ENCODE measurements around the gene GLIS2.
"Not testable (repeated sequence)": the region's sequence is repeated elsewhere in the genome, so short reads cannot be mapped to it uniquely, and the experiment has no call there.

GLIS2 gene

DNA sequence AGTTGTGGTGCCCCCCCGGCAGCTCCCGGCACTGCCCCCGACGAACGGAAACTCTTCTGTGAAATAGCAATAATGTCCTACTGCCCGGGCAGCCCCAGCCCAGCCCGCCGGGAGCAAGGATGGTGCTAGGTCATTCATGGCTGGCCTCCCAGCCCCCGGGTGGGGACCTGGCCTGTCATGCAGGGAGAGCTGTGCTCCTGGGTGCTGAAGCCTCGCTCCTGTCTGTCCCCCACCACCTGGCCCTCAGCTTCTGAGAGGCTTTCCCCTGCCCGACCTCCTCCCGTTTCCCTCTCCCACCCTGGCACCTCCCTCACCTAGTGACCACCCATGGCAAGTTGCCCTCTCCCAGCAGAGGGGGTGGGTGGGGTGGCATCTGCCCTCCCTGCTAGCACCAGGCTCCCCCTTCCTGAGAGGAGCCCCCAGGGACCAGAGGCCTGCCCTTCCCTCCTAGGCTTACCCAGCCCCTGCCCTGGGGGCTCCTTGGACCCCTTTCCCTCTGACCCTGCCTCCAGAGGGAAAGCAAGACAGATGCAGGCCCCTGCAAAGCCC is 21.7 kb downstream of the GLIS2 start:
- FAIRE-seq = no peak

DNA sequence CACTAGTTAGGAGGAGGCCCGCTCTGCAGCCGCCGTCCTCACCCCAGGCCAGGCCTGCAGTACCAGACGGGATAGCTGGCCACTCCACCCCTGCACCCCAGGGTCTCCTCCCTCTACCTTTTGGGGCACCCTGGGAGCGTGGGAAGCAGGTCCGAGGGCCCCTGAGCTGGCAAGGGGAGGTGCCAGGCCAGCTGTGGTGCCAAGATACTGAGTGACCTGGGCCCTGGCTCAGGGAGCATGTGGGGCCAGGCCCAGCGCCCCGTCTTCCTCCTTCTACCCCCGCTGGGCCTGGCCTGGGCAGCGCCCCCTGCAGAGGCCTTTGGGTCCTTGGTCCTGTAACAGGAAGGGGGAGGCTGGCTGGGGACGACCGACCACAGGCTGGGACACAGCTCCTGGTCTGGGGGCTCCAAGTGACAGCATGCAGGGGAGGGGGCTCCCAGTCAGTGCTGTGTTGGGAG is 22.3 kb downstream of the GLIS2 start:
- FAIRE-seq = no peak

DNA sequence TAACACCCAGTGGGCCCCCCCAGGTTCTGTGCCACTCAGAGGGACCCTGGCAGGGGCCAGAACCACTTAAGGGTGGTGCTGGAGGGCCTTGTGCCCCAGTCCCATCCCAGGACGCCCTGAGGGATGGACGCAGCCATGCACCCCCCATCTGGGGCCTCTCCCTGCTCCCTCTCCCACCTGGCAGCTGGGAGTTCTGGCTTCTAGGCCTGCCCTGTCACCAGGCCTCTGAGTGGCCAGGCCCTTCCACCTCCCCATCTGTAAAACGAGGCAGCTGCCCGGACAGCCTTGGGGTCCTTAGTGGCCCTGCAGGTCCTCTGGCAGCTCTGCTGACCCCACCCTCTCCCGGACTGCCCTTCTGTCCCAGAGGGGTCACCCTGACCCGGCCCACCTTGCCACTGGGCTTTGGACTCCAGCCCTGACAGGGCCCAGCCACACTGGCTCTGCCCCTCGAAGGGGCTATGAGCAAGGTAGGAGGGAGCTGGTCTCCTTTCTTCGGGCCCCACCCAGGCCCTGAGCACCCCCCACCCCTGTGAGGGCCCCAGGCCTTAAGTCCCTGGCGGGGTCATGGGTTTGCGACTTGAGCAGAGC is 22.9 kb downstream of the GLIS2 start:
- no peak for FAIRE-seq

DNA sequence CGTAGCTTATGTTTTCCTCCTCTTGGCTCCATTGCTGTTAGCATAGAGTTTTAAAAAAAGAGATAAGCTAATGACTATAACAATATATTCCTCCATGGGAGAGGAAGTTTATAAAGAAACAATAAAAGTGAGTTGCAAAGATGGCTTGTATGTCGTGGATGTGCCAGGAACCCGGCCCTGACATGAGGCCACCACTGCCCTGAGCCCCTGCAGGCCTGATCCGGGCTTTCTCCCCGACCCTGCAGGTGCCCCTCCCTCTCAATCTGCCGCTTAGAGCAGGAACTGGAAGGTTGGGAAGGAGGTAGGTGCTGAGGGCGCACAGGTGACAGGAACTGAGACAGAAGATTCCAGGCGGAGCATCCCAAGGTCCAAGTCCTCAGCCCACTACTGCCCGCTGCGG is 23.6 kb downstream of the GLIS2 start:
- no peak for FAIRE-seq

- no peak for FAIRE-seq
Observed at GRCh38 chr16:4339909-4340308, 24.0 kb downstream of the GLIS2 start.

DNA sequence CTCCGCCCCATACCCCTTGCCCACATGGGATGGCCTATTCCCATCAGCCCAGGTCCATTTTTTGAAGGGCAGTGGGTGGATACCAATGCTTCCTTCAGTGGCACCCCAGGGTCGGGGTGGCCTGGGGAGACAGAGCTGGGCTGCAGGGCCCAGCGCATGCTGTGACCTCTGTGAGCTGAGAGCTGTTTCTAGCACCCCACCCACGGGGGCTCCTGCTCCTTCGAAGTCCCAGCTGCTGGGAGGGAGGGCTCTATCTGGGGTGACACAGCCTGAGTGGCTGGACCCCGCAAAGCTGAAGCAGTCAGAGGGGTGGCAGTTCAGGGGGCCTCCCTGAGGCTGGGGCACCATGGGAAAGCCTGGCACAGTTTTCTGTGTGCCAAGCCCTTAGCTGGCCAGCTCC is 24.6 kb downstream of the GLIS2 start:
- no peak for FAIRE-seq

DNA sequence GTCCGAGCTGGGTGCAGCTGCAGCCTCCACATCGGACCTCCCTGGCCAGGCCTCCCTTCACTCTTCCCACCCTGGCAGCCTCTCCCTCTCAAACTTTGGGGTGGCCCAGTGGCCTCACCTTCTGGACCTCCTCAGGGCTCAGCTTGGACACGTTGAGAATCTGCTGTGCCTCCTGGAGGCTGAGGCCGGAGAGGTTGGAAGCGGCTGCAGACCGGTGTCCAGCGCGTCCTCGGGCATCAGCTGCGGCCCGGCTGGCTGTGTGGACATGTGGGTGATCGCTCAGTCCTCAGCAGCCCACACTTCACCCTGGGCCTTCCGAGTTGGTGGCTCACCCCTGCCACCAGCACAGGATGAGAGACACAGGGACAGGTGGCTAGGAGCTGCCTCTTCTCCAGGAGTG is 25.4 kb downstream of the GLIS2 start:
- FAIRE-seq = no peak

DNA sequence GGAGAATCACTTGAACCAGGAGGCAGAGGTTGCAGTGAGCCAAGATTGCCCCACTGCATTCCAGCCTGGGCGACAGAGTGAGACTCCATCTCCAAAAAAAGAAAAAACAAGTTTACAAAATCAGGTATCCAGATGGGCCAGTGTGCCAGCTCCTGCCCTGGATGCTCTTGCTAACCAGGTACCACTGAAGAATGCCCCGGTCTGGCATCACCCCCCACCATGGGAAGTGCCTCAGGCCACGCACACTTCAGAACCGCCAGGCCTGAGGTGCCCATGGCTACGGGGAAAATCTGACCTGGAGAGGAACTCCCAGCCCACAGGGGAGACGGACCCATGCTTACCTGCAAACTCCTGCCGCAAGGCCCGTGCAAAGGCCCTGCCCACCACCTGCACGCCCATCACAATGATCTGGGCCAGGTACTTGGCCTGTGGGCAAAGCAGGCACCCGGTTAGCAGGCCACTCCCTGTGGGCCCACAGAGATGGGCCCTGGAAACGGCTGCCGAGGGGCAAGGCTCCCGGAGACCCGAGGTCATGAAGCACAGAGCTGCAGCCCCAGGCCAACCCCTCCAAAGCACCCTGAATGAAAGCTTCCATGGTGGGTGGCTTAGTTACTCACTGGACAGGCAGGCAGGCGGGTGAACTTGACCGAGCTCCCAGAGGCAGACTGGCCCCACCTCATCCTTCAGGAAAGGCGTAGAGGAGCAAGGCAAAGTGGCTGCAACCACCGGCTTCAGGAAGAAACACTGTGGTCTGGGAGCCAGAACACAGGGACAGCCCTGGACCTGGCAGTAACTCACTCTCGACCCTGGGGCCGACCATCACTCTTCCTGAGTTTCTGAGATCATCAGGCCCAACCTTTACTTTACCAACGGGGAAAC is 27.2 kb downstream of the GLIS2 start:
- FAIRE-seq = no peak

DNA sequence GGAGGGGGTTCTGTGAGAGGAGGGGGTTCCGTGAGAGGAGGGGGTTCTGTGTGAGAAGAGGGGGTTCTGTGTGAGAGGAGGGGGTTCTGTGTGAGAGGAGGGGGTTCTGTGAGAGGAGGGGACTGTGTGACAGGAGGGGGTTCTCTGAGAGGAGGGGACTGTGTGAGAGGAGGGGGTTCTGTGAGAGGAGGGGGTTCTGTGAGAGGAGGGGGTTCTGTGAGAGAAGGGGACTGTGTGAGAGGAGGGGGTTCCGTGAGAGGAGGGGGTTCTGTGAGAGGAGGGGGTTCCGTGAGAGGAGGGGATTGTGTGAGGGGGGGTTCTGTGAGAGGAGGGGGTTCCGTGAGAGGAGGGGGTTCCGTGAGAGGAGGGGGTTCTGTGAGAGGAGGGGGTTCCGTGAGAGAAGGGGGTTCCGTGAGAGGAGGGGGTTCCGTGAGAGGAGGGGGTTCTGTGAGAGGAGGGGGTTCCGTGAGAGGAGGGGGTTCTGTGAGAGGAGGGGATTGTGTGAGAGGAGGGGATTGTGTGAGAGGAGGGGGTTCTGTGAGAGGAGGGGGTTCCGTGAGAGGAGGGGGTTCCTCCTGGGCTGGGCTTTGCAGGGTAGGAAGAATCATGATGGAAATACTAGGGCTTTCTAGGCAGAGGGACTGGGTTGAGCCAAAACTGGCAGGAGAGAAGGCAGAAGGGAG is 28.6 kb downstream of the GLIS2 start:
- not testable (repeated sequence) for FAIRE-seq

DNA sequence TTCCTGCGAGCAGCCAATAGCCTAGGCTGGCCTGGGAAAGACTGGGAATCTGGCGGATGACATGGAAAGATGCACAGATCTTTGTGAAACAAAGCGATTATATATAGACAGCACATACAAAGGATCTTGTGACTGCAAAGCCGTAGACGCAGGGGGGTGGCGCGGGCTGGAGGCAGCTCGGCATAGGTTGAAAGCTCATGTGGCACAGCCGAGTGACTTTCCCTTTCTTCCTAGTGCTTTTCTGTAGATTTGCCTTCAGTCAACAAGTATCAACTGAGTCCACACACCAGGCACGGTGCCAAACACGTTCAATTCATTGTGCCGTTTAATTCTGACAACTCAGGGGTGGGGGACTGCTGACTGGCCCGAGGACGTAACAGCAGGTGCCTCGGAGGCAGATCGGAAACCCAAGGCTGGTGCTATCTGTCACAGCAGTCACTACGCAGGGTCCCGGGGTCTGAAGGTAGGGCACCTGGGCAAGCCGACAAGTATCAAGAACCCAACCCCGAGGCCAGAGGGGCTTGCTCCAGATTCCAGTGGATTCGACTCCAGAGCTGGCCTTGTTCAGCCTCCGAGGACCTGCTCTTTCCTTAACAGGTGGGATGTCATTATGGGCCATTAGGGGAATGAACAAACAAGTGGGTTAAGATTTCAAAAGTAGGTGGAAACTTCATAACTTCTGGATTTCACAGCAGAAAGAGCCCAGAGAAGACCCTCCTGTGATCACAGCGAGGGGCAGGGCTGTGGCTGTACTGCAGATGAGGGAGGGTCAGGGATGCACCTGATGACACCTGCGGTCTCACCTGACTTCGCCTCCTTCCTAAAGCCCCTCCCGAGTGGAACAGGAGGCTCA is 29.3 kb downstream of the GLIS2 start:
- FAIRE-seq = no peak

DNA sequence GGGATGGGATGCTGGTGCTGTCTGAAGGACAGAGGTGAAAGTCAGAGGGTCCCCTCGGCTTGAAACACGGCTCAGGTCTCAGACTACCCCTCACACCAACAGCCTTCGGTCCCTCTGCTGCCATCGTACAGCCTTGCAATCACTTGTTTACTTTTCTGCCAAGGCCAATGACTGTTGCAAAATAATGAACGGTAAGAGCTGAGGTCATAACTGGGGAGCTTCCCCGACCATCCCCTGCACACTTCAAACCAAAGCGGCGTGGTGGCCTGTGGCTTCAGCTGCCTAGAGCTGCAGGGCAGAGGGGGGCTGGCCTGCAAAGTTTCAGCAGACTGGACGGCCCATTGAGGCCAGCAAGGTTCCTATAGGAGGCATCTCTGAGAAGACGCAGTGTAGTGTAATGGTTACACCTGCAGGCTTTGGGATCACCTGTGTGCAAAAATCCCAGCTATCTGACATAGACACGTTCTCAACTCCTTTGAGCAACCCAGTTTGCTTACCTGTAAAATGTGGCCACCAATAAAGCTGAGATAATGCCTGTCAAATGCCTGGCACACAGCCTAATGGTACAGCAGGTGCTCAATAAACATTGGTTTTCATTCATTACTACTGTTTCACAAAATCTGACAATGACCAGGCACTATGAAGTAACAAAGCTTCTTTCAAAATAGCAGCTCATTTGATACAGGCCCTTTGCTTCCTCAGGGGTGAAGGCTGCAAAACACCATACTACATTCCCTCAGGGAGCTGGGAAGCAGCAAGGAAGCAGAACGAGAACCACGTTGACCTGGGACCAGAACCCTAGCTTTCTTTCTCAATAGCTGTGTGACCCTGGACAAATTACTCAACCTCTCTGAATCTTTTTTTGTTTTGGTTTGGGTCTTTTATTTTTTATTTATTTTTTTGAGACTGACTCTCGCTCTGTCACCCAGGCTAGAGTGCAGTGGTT is 30.2 kb downstream of the GLIS2 start:
- FAIRE-seq = no peak

- no peak for FAIRE-seq
Observed at GRCh38 chr16:4347010-4347409, 31.1 kb downstream of the GLIS2 start.

GRCh38 chr16:4347765-4348509 is 32.1 kb downstream of the GLIS2 start:
- no peak for FAIRE-seq

DNA sequence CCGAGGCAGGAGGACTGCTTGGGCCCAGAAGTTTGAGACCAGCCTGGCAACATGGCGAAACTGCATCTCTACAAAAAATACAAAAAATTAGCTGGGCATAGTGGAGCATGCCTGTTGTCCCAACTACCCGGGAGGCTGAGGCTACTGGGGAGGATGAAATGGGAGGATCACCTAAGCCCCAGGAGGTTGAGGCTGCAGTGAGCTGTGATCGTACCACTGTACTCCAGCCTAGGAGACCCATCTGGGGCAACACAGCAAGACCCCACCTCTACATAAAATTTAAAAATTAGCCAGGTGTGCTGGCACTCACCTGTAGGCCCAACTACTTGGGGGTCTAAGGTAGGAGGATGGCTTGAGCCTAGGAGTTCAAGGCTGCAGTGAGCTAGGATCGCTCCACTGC is 33.5 kb downstream of the GLIS2 start:
- FAIRE-seq = no peak

- FAIRE-seq = no peak
Observed at GRCh38 chr16:4350365-4350786, 34.5 kb downstream of the GLIS2 start.

DNA sequence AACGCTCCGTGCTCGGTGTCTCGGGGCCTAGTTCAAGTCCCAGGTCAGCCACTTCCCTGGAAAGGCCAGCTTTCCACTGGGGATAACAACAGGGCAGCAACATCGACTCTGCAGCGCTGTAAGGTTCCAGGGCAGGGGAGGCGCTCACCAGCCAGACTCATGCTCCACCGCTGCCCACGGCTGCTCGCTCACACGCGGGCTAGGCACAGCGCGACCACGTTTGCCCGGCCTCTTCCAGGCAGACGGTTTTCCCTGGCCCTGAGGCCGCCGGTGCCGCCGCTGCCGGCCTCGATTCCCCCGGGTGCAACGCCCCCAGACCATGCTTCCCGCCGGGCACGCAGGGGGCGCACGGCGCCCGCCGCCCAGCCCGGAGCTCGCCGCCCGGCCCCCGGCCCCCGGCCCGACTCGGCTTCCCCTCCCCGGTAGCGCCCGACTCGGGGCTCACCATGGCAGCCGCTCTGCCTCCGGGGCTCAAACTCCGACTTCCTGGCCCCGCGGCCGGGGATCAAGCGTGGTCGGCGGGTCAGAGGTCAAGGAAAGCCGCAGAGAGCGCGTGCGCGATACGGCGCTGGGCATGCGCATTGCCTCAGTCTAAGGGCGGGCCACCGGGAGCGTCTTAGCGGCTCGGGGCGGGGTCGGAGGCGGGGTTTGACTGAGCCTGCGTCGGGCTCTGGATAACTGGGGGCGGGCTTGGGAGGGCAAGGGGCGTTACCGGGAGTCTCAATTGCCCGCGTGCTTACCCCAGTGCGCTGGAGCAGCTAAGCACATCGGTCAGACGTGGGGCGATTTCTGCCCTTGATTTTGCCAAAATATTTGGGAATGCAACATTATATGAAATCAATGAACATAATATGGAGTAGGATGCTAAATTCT is 35.2 kb downstream of the GLIS2 start, which contains the start of gene PAM16:
TSS of gene PAM16 (minus strand) at position 535 of the 873 bp plus-strand sequence. CDS start at position 448, 87 bp downstream.
- FAIRE-seq = no peak

DNA sequence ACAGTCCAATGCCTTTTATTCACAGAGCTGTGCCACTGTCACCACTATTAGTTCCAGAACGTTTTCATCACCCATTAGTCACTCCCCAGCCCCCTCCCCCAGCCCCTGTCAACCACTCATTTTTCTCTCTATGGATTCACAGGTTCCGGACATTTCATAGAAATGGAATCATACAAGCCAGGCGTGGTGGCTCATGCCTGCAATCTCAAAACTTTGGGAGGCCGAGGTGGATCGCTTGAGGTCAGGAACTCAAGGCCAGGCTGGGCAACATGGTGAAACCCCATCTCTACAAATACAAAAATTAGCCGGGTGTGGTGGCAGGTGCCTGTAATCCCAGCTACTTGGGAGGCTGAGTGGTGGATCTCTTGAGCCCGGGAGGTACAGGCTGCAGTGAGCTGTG is 36.0 kb downstream of the GLIS2 start:
- FAIRE-seq = no peak

GRCh38 chr16:4352843-4353242 is 37.0 kb downstream of the GLIS2 start:
- no peak for FAIRE-seq

- no peak for FAIRE-seq
Observed at GRCh38 chr16:4353675-4354074, 37.8 kb downstream of the GLIS2 start.
